SJSA1 (cell line): Measurements from ENCODE around the gene ATP2C2. TPM values are rescaled to one million over a fixed set of nuclear protein-coding genes. Genes with fewer than 3 reads are reported as not detected.

Experiments used
- DNase-seq, 2 experiments: peaks; one replicate each; pipeline ENCODE4 v3.0.0-alpha.2; 2015 to 2020; ENCODE audit warnings: low spot score in 2 of 2, low read depth in 1 of 2
- H3K27ac ChIP-seq: fragments of 250-450 bp; sonication (Bioruptor Pico); 2 replicates; pipeline ENCODE4 v1.5.1; 2020; ENCODE audit warnings: mild to moderate bottlenecking, moderate library complexity
- H3K27me3 ChIP-seq: fragments of 250-450 bp; sonication (Bioruptor Pico); replicated peaks from 2 replicates; pipeline ENCODE4 v1.5.1; 2020; ENCODE audit warnings: mild to moderate bottlenecking, moderate library complexity
- H3K36me3 ChIP-seq: fragments of 250-450 bp; sonication (Bioruptor Pico); 2 replicates; pipeline ENCODE4 v1.5.1; 2020; ENCODE audit warnings: mild to moderate bottlenecking
- H3K4me1 ChIP-seq: fragments of 250-450 bp; sonication (Bioruptor Pico); replicated peaks from 2 replicates; pipeline ENCODE4 v1.6.1; 2021; ENCODE audit warnings: mild to moderate bottlenecking
- H3K4me3 ChIP-seq: fragments of 250-450 bp; sonication (Bioruptor Pico); 2 replicates; pipeline ENCODE4 v1.5.1; 2020; ENCODE audit warnings: mild to moderate bottlenecking
- H3K9me3 ChIP-seq: fragments of 250-450 bp; sonication (Bioruptor Pico); replicated peaks from 2 replicates; pipeline ENCODE4 v1.5.1; 2020; ENCODE audit warnings: mild to moderate bottlenecking
- total RNA-seq: library from RNA; depleted of rRNA; stranded (reverse); fragments of >200 nt; shearing (Covaris generic); gene quantifications from 2 replicates; pipeline ENCODE4 v1.2.3, GENCODE V29; 2014; rRNA removed

The ATP2C2 gene
- total RNA-seq = not detected in 2 replicates

DNA sequence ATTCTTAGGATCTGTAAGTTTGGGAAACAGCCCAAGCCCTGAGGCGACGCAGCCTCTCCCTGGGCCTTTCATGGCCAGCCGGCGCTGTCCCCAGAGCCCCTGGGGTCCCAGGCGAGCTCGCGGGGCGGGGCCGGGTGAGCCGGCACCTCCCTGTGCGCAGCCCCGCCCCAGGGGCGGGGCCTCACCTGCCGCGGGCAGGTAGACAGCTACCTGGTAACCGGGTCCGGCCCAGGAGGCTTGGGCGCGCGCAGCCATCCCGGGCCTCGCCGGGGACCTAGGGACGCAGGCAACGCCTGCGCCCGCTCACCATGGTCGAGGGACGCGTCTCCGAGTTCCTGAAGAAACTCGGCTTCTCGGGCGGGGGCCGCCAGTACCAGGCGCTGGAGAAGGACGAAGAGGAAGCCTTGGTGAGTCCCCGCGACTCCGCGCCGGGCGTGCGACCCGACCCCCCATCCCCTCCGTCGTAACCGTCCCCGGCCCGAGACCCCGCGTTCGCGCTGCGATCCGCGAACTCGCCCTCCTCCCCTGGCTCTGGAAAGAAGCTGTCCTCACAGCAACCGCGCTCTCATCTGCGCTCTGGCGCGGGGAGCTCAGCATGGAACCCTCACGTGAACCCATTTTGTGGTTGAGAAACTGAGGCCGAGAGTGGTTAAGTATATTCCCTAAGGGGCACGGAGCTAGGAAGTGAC is at the start of gene ATP2C2:
ATP2C2 (plus strand) TSS at position 231 of the 689 bp plus-strand sequence; CDS start at position 309, 78 bp downstream.
- DNase-seq = no peak
- H3K27ac ChIP-seq = no peak within 1 kb of the TSS
- no peak within 1 kb of the TSS for H3K4me3 ChIP-seq
- H3K36me3 ChIP-seq = no peaks in the 10 kb centered on the region
- no peaks in the 10 kb centered on the region for H3K9me3 ChIP-seq
- H3K4me1 ChIP-seq = no peaks in the 10 kb centered on the region
- peaks cover 47% of the 10 kb centered on the region for H3K27me3 ChIP-seq

DNA sequence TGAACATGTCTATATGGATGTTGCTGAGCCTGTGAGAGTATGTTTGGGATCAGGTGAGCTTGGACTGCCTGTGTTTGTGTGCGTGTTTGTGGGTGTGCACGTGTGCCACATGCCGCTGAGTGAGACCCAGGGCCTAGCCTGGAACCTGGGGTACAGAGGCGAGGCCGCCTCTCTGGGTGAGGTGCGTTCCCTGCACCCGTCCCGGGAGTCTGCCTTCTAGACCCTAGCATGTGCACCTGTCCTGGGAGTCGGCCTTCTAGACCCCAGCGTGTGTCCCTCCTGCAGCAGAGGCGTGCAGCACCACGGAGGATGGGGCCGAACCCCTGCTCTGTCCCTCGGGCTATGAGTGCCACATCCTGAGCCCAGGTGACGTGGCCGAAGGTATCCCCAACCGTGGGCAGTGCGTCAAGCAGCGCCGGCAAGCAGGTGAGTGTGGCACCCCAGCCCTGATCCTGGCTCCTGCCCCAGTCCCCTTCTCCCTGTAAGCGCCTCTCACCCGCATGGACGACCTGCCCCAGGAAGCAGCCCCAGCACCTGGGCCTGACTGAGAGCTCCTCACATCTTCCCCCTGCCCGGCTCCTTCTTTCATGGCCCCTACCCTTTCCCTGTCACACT is 49.1 kb upstream of the ATP2C2 start:
- no peak for DNase-seq
- H3K27ac ChIP-seq = no peak overlapping the region
- H3K9me3 ChIP-seq = 0 out of 2 replicates have a peak, but pooled peaks cover 3% of the 10 kb centered on the region
- H3K4me3 ChIP-seq = no peak overlapping the region
- H3K4me1 ChIP-seq = no peaks in the 10 kb centered on the region
- H3K36me3 ChIP-seq = peaks cover 24% of the 10 kb centered on the region; the same call in 1 of the 2 replicates
- 0 out of 2 replicates have a peak, but pooled peaks cover 2% of the 10 kb centered on the region for H3K27me3 ChIP-seq

DNA sequence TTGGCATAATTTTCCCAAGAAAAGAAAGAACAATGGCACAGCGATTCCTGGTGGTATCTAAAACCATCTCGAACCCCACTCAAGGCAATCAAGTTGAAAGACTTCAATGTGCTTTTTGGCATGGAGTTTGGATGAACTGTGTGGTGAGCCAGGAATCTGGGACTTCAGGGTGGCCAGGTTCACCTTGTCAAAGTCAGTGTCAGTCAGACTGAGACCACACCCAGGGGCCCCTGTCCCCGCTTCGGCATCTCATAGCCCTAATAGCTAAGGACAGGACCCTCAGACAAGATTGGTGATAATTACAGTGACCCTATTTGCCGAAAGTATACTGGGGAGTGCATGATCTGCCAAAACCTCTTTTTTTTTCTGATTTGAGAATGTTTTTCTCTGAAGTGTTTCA is 47.8 kb upstream of the ATP2C2 start:
- no peak for DNase-seq
- Histone ChIP-seq H3K27ac (no peak overlapping the region), H3K9me3 (0 out of 2 replicates have a peak, but pooled peaks cover 3% of the 10 kb centered on the region), H3K27me3 (0 out of 2 replicates have a peak, but pooled peaks cover 3% of the 10 kb centered on the region), H3K4me1 (no peaks in the 10 kb centered on the region), H3K4me3 (no peak overlapping the region), H3K36me3 (peaks cover 28% of the 10 kb centered on the region; the same call in 1 of the 2 replicates)

- no peaks in the 10 kb centered on the region for H3K4me1 ChIP-seq
- DNase-seq = no peak
- H3K9me3 ChIP-seq = 0 out of 2 replicates have a peak, but pooled peaks cover 3% of the 10 kb centered on the region
- H3K4me3 ChIP-seq = no peak overlapping the region
- 0 out of 2 replicates have a peak, but pooled peaks cover 3% of the 10 kb centered on the region for H3K27me3 ChIP-seq
- peaks cover 37% of the 10 kb centered on the region for H3K36me3 ChIP-seq
- H3K27ac ChIP-seq = no peak overlapping the region
Observed at GRCh38 chr16:84321932-84322331, 46.4 kb upstream of the ATP2C2 start.

GRCh38 chr16:84322749-84323148 is 45.6 kb upstream of the ATP2C2 start:
- H3K4me3 ChIP-seq = no peak overlapping the region
- 0 out of 2 replicates have a peak, but pooled peaks cover 3% of the 10 kb centered on the region for H3K27me3 ChIP-seq
- H3K4me1 ChIP-seq = no peaks in the 10 kb centered on the region
- H3K9me3 ChIP-seq = no peaks in the 10 kb centered on the region
- no peak overlapping the region for H3K27ac ChIP-seq
- DNase-seq = no peak
- peaks cover 34% of the 10 kb centered on the region for H3K36me3 ChIP-seq

DNA sequence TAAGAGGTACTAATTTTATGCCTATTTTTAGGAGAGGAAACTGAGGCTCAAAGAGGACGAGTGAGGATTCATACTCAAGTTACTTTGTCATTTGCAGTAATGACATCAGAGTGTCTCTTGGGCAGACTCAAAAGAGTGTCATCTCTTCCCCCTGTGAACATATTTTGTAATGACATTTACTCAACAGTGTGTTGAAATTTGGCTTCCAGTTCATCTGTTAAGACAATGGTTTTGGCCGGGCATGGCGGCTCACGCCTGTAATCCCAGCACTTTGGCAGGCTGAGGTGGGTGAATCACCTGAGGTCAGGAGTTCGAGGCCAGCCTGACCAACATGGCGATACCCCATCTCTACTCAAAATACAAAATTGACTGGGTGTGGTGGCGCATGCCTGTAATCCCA is 44.7 kb upstream of the ATP2C2 start:
- H3K4me3 ChIP-seq = no peak overlapping the region
- no peaks in the 10 kb centered on the region for H3K4me1 ChIP-seq
- no peaks in the 10 kb centered on the region for H3K9me3 ChIP-seq
- 0 out of 2 replicates have a peak, but pooled peaks cover 3% of the 10 kb centered on the region for H3K27me3 ChIP-seq
- peaks cover 30% of the 10 kb centered on the region for H3K36me3 ChIP-seq
- DNase-seq = no peak
- H3K27ac ChIP-seq = no peak overlapping the region

DNA sequence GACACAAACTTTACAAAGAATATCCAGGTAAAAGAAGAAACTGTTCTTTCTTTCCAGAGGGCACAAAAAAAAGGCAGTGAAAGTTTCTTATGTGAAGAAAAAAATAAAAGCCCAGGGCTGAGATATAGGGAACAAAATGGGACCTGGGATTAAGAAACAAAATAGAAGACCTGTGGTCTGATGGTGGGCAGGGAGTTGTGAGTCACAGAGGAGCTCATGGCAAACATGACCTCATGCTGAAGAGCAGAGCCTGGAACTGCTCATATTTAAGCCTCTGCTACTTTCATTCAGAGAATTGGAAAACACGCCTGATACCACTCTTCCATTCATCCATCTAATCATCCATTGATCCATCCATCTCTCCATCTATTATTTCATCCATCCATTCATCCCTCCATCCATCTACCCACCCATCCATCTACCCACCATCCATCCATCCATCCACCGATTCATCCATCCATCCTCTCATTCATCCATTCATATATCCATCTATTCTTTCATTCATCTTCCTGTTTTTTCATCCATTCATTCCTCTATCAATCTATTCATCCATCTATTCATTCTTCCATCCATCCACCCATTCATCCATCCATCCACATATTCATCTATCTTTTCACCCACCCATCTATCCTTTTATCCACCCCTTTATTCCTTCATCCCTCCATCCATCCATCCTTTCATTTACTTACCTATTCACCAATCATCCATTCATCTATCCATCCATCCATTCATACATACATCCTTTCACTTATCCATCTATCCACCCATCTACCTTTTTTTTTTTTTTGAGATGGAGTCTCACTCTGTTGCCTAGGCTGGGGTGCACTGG is 43.7 kb upstream of the ATP2C2 start:
- no peaks in the 10 kb centered on the region for H3K9me3 ChIP-seq
- no peak overlapping the region for H3K4me3 ChIP-seq
- H3K27ac ChIP-seq = no peak overlapping the region
- H3K36me3 ChIP-seq = peaks cover 25% of the 10 kb centered on the region
- 0 out of 2 replicates have a peak, but pooled peaks cover 3% of the 10 kb centered on the region for H3K27me3 ChIP-seq
- H3K4me1 ChIP-seq = no peaks in the 10 kb centered on the region
- no peak for DNase-seq

- H3K27me3 ChIP-seq = 0 out of 2 replicates have a peak, but pooled peaks cover 3% of the 10 kb centered on the region
- H3K27ac ChIP-seq = no peak overlapping the region
Observed at GRCh38 chr16:84326545-84326944, 41.8 kb upstream of the ATP2C2 start.

DNA sequence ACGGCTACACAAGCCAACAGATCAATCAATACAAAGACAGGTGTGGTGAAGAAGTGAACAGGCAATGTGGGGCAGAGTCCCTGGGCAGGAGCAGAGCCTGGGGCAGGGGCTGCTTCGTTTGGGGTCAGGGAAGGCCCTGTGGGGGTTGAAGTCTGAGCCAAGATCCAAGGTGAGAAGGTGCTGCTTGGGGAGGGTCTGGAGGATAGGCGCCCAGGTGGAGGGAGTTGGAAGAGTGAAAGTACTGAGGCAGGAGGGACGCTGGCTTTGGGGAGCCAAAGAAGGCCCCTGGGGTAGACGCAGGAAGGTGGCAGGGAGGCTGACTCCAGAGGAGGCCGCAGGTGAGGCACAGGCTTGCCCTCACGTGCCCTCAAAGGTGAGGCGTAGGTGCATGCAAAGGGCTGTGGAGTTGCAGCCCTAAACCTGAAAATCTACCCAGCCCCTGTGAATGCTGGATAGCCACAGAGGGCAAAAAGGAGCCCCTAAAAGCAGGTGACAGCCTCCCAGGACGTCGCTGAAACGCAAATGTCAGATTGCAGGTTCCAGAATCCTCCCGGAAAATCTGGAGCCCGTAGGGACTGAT is 40.3 kb upstream of the ATP2C2 start:
- H3K4me3 ChIP-seq = no peak overlapping the region
- no peak overlapping the region for H3K27ac ChIP-seq
- H3K36me3 ChIP-seq = peaks cover 23% of the 10 kb centered on the region
- 0 out of 2 replicates have a peak, but pooled peaks cover 3% of the 10 kb centered on the region for H3K27me3 ChIP-seq
- DNase-seq = no peak
- no peaks in the 10 kb centered on the region for H3K4me1 ChIP-seq
- H3K9me3 ChIP-seq = no peaks in the 10 kb centered on the region

More at GRCh38 chr16:84326545-84326944, 41.8 kb upstream of the ATP2C2 start:
- DNase-seq = no peak
- Histone ChIP-seq H3K4me3 (no peak overlapping the region), H3K36me3 (peaks cover 23% of the 10 kb centered on the region), H3K9me3 (no peaks in the 10 kb centered on the region), H3K4me1 (no peaks in the 10 kb centered on the region)

DNA sequence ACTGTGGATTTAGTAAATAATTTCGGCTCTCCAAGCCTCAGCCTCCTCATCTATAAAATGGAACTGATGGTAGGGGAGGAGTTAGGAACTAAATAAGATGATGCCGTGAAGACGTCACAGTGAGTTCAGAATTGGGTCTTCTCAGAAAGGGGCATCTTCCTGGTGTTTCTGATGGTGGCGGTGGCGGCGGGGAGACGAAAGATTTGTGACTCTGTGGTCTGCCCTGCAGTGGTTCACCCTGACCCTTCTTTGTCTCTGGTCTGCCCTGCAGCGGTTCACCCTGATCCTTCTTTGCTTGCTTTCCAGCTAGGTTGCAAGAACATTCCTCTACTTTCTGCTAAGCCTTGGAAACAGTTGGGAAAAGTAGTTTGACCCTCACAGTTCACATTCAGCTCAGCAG is 39.3 kb upstream of the ATP2C2 start:
- Histone ChIP-seq H3K27me3 (0 out of 2 replicates have a peak, but pooled peaks cover 3% of the 10 kb centered on the region), H3K36me3 (peaks cover 17% of the 10 kb centered on the region), H3K4me3 (no peak overlapping the region), H3K27ac (no peak overlapping the region), H3K4me1 (no peaks in the 10 kb centered on the region), H3K9me3 (no peaks in the 10 kb centered on the region)
- no peak for DNase-seq

DNA sequence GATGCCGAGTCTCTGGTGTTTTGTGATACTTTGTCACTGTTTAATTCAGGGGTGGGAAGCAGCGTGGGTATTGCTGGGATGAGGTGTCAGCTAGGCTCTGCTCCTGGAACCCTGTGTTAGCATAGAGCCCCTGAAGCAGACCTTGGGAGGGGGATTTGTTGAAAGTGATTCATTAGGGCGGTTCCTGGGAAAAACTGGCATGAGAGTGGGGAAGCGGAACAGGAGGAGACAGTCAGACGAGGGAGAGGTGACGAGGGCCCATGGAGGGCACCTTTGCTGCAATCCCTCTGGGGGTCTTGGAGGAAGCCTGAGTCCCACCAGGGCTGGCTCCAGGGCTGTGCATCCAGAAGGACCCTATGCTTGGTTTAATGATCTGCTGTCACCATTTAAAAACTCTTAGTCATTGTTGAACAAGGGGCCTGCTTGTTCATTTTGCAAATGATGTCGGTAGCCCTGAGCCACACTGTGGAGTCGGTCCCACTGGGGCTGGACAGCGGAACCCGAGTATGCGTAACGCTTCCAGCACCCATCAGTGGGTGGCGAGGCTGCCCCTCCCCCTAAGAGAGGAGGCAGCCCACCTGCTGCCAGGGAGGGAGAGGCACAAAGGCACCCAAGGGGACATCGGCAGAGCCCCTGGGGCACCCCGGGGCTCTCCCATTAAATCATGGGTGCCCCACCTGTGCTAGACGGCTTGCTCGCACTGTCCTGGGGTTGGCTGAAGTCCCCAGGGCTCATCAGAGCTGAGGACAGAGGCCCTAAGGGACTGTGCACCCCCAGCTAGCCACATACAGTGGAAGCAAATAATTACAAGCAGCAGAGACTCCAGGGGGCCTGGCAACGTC is 38.3 kb upstream of the ATP2C2 start:
- DNase-seq = no peak
- Histone ChIP-seq H3K27me3 (no peaks in the 10 kb centered on the region), H3K9me3 (no peaks in the 10 kb centered on the region), H3K4me1 (no peaks in the 10 kb centered on the region), H3K36me3 (peaks cover 15% of the 10 kb centered on the region), H3K27ac (no peak overlapping the region), H3K4me3 (no peak overlapping the region)

- no peaks in the 10 kb centered on the region for H3K9me3 ChIP-seq
- no peaks in the 10 kb centered on the region for H3K4me1 ChIP-seq
- no peak for DNase-seq
Observed at GRCh38 chr16:84330685-84331050, 37.7 kb upstream of the ATP2C2 start.

More at GRCh38 chr16:84330685-84331050, 37.7 kb upstream of the ATP2C2 start:
- Histone ChIP-seq H3K27ac (no peak overlapping the region), H3K27me3 (no peaks in the 10 kb centered on the region), H3K36me3 (peaks cover 11% of the 10 kb centered on the region), H3K4me3 (no peak overlapping the region)
